Left ventricle myocardium inferior (tissue), 1 donor: ENCODE data around the gene TXNDC8. TPM values are rescaled to one million over a fixed set of nuclear protein-coding genes. Genes with fewer than 3 reads are reported as not detected.
A peak's percentile ranks its signal among the peaks of the same experiment; 100 is the strongest.

Experiments
- DNase-seq: peaks from one replicate; pipeline ENCODE4 v3.0.0-alpha.2; 2020
- H3K27ac ChIP-seq: fragments of 200-600 bp; replicated peaks from 2 replicates; pipeline ENCODE4 v1.8.0; 2021
- H3K27me3 ChIP-seq: fragments of 200-600 bp; 2 replicates; pipeline ENCODE4 v1.8.0; 2021; ENCODE audit warnings: low read depth
- H3K36me3 ChIP-seq: fragments of 200-600 bp; 2 replicates; pipeline ENCODE4 v1.8.0; 2021
- H3K4me1 ChIP-seq: fragments of 200-600 bp; 2 replicates; pipeline ENCODE4 v1.8.0; 2021
- H3K4me3 ChIP-seq: fragments of 200-600 bp; 2 replicates; pipeline ENCODE4 v1.8.0; 2021; ENCODE audit warnings: mild to moderate bottlenecking, moderate library complexity
- H3K9me3 ChIP-seq: fragments of 200-600 bp; replicated peaks from 2 replicates; pipeline ENCODE4 v1.8.0; 2021
- intact Hi-C: fragments of 100-400 bp; cut with micrococcal nuclease; formaldehyde crosslinking; loops from one replicate; pipeline ENCODE4 v1.11.0; 2022
- total RNA-seq: library from RNA; stranded (reverse); fragmentation: NEBNext Ultra II Directional; extraction: Animal tissue kit (Norgen Biotek cat#: 25700); gene quantifications from one replicate; pipeline ENCODE4 v1.2.1, GENCODE V29; 2021
- TF ChIP-seq, protein P1 (sequence below): fragments of 200-600 bp; IDR thresholded peaks from 2 replicates; pipeline ENCODE4 v1.8.0; 2021; ENCODE audit warnings: antibody characterized with exemption, mild to moderate bottlenecking, borderline replicate concordance
- donor health status: DM: no; HTN: yes; CAD: no; lungs with severe emphysema.

Gene TXNDC8
- total RNA-seq, 1 donor from 2014 or later, result not detected

DNA sequence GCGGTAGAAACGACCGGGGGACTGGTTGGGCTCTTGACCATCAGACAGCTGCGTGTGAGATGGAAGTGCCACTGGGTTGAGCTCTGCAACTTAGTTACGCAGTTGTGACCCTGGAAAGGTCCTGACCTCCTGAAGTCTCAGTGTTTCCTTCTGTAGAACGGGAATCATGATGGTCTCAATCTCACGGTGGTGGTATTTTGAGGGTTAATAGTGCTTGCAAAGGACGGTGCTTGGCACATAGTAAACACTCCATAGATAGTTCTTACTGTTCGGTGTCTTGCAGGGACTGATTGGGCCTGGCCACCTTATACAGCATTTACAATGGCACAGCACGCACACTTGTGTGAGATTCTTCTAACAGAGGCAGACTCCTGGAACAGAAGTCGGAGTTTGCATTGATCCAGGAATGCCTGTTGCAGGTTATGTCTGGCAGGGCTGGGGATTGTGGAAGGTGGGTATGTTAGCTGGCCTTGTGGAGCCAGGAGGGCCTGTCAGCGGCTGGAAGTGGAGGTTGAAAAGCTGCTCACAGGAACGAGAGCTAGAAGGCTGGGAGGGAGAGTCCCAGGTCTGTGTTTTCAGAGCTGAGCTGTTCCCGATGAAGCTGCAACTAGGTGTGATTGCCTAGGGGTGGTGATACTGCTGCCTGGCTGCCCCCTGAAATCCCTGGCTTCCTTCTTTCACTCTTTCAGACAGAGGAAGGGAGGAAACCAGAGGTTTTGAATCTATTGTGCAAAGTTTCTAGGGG lies 80.4 kb downstream of the TXNDC8 start:
- Histone ChIP-seq H3K27ac (peak overlapping the region; percentile 92), H3K9me3 (no peaks in the 10 kb centered on the region), H3K4me1 (peaks cover 41% of the 10 kb centered on the region), H3K4me3 (peak overlapping the region; percentile 94), H3K27me3 (no peaks in the 10 kb centered on the region), H3K36me3 (no peaks in the 10 kb centered on the region)
- intact Hi-C loops, result no loop called here
- peak; percentile 55 for DNase-seq
- TF ChIP-seq, protein P1, sequence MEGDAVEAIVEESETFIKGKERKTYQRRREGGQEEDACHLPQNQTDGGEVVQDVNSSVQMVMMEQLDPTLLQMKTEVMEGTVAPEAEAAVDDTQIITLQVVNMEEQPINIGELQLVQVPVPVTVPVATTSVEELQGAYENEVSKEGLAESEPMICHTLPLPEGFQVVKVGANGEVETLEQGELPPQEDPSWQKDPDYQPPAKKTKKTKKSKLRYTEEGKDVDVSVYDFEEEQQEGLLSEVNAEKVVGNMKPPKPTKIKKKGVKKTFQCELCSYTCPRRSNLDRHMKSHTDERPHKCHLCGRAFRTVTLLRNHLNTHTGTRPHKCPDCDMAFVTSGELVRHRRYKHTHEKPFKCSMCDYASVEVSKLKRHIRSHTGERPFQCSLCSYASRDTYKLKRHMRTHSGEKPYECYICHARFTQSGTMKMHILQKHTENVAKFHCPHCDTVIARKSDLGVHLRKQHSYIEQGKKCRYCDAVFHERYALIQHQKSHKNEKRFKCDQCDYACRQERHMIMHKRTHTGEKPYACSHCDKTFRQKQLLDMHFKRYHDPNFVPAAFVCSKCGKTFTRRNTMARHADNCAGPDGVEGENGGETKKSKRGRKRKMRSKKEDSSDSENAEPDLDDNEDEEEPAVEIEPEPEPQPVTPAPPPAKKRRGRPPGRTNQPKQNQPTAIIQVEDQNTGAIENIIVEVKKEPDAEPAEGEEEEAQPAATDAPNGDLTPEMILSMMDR, result no peak

- peak; percentile 93 for DNase-seq
- TF ChIP-seq, protein P1, result no peak
- H3K4me1 ChIP-seq, result peaks cover 41% of the 10 kb centered on the region
- H3K27ac ChIP-seq, result peak within 1 kb of the TSS; percentile 92
- peak within 1 kb of the TSS; percentile 94 for H3K4me3 ChIP-seq
- no peaks in the 10 kb centered on the region for H3K36me3 ChIP-seq
- no peaks in the 10 kb centered on the region for H3K27me3 ChIP-seq
- intact Hi-C loops, result no loop called here
- H3K9me3 ChIP-seq, result no peaks in the 10 kb centered on the region
Measured at GRCh38 chr9:110256380-110257096, 81.1 kb downstream of the TXNDC8 start, which contains the start of gene TXN. TSS of gene TXN (minus strand) at chr9:110256507. CDS start at chr9:110256435, 72 bp downstream.

DNA sequence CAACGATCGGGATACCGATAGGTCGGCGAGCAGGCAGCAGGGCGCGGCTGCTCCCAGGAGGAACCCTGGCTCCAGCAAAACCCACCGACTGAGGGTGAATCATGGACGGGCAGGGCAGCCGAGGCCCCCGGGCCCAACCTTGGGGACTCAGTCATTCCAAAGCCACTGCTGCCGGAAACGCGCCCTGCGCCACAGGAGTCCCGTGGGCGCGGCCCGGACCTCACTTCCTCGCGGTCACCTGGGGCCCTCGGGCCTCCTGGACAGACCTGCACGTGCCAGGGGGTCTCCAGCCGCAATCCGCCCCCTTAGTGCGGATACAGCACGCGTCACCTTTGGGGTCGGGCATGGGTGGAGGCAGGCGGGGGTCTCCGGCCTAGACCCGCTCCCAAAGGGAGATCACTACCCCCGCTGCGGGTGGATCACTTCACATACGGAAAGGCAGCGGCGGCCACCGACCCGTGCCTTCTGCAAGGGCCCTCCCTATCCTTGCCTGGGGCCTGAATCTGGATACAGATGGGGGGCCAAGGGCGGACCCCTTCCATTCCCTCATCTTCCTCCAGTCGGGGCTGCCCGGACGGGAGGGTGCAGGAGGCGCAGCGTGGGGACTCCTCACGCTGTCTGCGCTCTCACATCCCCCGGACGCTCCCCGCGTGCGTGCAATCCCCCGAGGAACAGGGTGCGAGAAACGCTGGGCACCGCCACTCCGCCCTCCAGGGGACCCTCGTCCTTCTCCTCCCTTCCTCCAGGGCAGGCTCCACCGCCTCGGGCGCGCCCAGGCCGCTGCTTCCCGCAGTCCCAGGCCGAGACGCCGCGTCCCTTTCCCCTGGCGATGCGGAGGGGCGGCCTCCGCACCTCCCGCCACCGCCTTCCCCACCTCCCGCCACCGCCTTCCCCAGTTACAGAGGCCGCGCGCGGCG lies 81.9 kb downstream of the TXNDC8 start:
- TF ChIP-seq, protein P1, result peak; percentile 9
- H3K4me1 ChIP-seq, result peaks cover 41% of the 10 kb centered on the region
- DNase-seq, result peak; percentile 47
- peak overlapping the region; percentile 94 for H3K4me3 ChIP-seq
- intact Hi-C loops, result no loop called here
- no peaks in the 10 kb centered on the region for H3K27me3 ChIP-seq
- H3K27ac ChIP-seq, result peak overlapping the region; percentile 92
- H3K9me3 ChIP-seq, result no peaks in the 10 kb centered on the region
- peaks cover 1% of the 10 kb centered on the region for H3K36me3 ChIP-seq

DNA sequence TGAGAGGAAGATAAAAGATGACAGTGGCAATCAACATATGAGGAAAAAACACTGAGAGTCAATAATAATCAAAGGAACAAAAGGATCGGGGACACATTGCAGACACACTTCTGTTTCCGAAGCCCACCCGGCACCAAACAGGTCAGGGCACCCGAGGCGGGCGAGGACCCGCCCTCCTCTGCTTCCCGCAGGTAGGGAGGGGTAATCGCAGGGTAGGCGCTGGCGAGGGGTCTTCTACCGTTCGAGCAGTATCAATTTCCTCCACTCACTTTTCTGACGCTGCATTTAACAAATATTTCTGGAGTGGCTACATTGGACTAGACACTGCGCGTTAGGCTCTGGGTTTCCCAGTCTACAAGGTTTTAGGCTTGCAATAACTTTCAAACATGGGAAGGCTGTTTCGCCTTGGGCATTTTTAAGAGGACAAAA lies 82.6 kb downstream of the TXNDC8 start:
- H3K27me3 ChIP-seq, result no peaks in the 10 kb centered on the region
- H3K27ac ChIP-seq, result peak overlapping the region; percentile 92
- peak overlapping the region; percentile 94 for H3K4me3 ChIP-seq
- peaks cover 41% of the 10 kb centered on the region for H3K4me1 ChIP-seq
- DNase-seq, result no peak
- H3K9me3 ChIP-seq, result no peaks in the 10 kb centered on the region
- H3K36me3 ChIP-seq, result peaks cover 8% of the 10 kb centered on the region
- TF ChIP-seq, protein P1, result no peak
- intact Hi-C loops, result no loop called here

DNA sequence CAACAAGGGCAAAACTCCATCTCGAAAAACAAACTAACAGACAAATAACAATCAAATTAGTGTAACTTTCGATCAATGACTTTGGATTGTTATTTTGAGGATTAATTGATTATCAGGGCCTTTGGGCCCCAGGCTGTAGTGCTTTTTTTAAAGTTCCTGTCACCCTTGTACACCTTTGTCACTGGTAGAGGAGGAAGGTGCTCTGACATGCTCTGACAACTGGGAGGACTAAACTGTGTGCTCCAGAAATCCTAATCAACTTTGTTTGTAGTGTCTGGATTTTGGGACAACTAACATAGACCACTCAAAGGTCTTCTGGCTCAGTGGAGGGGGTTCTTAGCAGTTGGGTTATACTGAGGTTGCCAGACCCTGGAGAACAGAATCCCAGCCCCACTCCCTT lies 83.2 kb downstream of the TXNDC8 start:
- intact Hi-C loops, result no loop called here
- peak overlapping the region; percentile 94 for H3K4me3 ChIP-seq
- DNase-seq, result no peak
- no peaks in the 10 kb centered on the region for H3K27me3 ChIP-seq
- TF ChIP-seq, protein P1, result no peak
- H3K27ac ChIP-seq, result peak overlapping the region; percentile 92
- no peaks in the 10 kb centered on the region for H3K9me3 ChIP-seq
- H3K4me1 ChIP-seq, result peaks cover 41% of the 10 kb centered on the region
- H3K36me3 ChIP-seq, result peaks cover 14% of the 10 kb centered on the region
